Activated B cell treated with CpG ODN at 0.5 μM for 24 hours (primary cell): ENCODE measurements around the gene PTDSS2. TPM values are rescaled to one million over a fixed set of nuclear protein-coding genes. Genes with fewer than 3 reads are reported as not detected.

Experiments used
- ATAC-seq: fragments of 200-7000 bp; cut with Tn5 transposase; one replicate; pipeline ENCODE4 v1.10.0; 2021; ENCODE audit warnings: low read depth, mild to moderate bottlenecking, moderate library complexity
- CTCF ChIA-PET: fragments of 350-600 bp; sonication (Branson Sonifier 250); formaldehyde crosslinking; loops from one replicate; lab custom pipeline; 2021; ENCODE audit warnings: antibody characterized with exemption; lab: Charles Lee
- POLR2A ChIA-PET: fragments of 350-600 bp; sonication (Branson Sonifier 250); formaldehyde crosslinking; loops from one replicate; lab custom pipeline; 2021; ENCODE audit warnings: antibody characterized with exemption; lab: Charles Lee
- DNase-seq: peaks from one replicate; pipeline ENCODE4 v3.0.0; 2022
- H3K27ac Mint-ChIP-seq: one replicate; pipeline ENCODE4 v1.8.0; 2020; ENCODE audit warnings: mixed read lengths
- H3K27me3 Mint-ChIP-seq: one replicate; pipeline ENCODE4 v1.8.0; 2021; ENCODE audit warnings: mixed read lengths
- H3K36me3 Mint-ChIP-seq: one replicate; pipeline ENCODE4 v1.8.0; 2021; ENCODE audit warnings: low read depth, mixed read lengths
- H3K4me1 Mint-ChIP-seq: one replicate; pipeline ENCODE4 v1.8.0; 2021; ENCODE audit warnings: mixed read lengths
- H3K4me3 Mint-ChIP-seq: one replicate; pipeline ENCODE4 v1.8.0; 2020; ENCODE audit warnings: mild to moderate bottlenecking, mixed read lengths
- H3K9me3 Mint-ChIP-seq: one replicate; pipeline ENCODE4 v1.8.0; 2020; ENCODE audit warnings: mixed read lengths
- intact Hi-C: fragments of 100-400 bp; cut with micrococcal nuclease; formaldehyde crosslinking; loops from one replicate; pipeline ENCODE4 v1.15.1; 2024
- total RNA-seq: library from RNA; stranded (reverse); gene quantifications from 2 replicates; pipeline ENCODE4 v1.2.3, GENCODE V29; 2022
- TF ChIP-seq, protein P1 (sequence below): fragments of 200-600 bp; IDR thresholded peaks from one replicate; pipeline ENCODE4 v1.8.0; 2022; ENCODE audit warnings: antibody characterized with exemption, mild to moderate bottlenecking

PTDSS2 gene
- total RNA-seq, 1 donor from 2014 or later = 22.0 TPM

DNA sequence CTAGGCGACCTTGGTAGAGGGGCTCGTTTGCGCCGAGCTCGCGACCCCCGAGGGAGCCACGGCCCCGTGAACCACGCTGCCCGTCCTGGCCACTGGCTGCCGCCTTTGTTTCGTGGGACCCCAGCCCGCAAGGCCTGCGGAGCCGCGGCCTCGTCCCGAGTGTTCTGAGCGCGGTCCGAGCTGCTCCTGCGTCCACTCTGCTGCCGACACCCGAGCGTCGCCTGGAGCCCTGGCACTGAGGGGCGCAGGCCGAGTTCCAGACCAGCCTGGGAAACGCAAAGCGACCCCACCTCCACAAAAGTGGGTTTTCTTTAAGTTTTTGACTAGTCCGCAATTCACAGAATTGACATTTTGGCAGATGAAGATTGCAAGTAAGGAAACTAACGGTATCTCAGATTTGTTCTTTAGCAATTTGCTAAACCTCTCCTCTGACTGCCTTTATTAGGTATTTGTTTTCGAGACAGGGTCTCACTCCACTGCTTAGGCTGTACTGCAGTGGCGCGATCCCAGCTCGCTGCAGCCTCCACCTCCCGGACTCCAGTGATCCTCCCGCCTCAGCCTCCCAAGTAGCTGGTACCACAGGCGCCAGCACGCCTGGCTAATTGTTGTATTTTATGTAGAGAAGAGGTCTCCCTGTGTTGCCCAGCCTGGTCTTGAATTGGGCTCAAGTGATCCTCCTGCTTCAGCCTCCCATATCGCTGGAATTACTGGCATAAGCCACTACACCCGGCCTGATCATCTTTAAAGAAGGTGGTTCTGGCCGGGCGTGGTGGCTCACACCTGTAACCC lies 57.8 kb downstream of the PTDSS2 start:
- POLR2A ChIA-PET = interaction anchor here (1.5 to 3.0 kb wide), 3 partner anchors 11 to 59 kb away, joined by 10 to 45 read pairs (median 34); partner anchors contain the start of genes HRAS, LRRC56 and PTDSS2
- CTCF ChIA-PET = no interaction called here

DNA sequence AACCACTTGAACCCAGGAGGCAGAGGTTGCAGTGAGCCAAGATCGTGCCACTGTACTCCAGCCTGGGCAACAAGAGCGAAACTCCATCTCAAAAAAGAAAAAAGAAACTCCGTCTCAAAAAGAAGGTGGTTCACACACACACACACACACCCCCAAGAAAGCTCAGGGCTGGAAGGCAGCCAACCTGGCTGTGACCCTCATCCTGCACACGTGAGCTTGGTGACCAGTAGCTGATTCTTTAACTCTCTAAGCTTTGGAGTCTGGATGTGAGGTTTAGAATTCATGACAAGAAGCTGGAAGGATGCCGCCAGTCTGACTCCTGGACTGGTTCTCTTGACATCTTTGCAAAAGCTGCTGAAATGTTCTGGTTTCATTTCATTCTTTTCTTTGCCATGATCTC lies 58.9 kb downstream of the PTDSS2 start:
- TF ChIP-seq, protein P1, sequence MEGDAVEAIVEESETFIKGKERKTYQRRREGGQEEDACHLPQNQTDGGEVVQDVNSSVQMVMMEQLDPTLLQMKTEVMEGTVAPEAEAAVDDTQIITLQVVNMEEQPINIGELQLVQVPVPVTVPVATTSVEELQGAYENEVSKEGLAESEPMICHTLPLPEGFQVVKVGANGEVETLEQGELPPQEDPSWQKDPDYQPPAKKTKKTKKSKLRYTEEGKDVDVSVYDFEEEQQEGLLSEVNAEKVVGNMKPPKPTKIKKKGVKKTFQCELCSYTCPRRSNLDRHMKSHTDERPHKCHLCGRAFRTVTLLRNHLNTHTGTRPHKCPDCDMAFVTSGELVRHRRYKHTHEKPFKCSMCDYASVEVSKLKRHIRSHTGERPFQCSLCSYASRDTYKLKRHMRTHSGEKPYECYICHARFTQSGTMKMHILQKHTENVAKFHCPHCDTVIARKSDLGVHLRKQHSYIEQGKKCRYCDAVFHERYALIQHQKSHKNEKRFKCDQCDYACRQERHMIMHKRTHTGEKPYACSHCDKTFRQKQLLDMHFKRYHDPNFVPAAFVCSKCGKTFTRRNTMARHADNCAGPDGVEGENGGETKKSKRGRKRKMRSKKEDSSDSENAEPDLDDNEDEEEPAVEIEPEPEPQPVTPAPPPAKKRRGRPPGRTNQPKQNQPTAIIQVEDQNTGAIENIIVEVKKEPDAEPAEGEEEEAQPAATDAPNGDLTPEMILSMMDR = no peak
- peaks cover 30% of the 10 kb centered on the region for H3K4me1 Mint-ChIP-seq
- intact Hi-C loops = no loop called here
- POLR2A ChIA-PET = interaction anchor here (1.5 kb wide), 1 partner anchor 10 kb away, joined by 10 read pairs; no protein-coding TSS in a partner anchor
- CTCF ChIA-PET = interaction anchor here (0.7 to 0.9 kb wide), 2 partner anchors 9 to 10 kb away, joined by 4 to 5 read pairs; no protein-coding TSS in a partner anchor
- H3K4me3 Mint-ChIP-seq = no peak overlapping the region
- no peaks in the 10 kb centered on the region for H3K9me3 Mint-ChIP-seq
- DNase-seq (no peak), ATAC-seq (no peak)
- H3K27ac Mint-ChIP-seq = no peak overlapping the region
- peaks cover 18% of the 10 kb centered on the region for H3K36me3 Mint-ChIP-seq
- H3K27me3 Mint-ChIP-seq = no peaks in the 10 kb centered on the region

More for the DNA sequence above, 57.8 kb downstream of the PTDSS2 start:
- no peak overlapping the region for H3K27ac Mint-ChIP-seq
- intact Hi-C loops = loop anchor here (1.0 to 2.0 kb wide), 6 partner anchors 10 to 301 kb away; partner anchors contain the start of genes LMNTD2, RASSF7, RPLP2 and SIGIRR
- H3K27me3 Mint-ChIP-seq = no peaks in the 10 kb centered on the region
- DNase-seq (no peak), ATAC-seq (no peak)
- H3K4me3 Mint-ChIP-seq = peak overlapping the region; percentile 97
- TF ChIP-seq, protein P1 = no peak
- H3K4me1 Mint-ChIP-seq = peaks cover 39% of the 10 kb centered on the region
- H3K36me3 Mint-ChIP-seq = peaks cover 18% of the 10 kb centered on the region
- no peaks in the 10 kb centered on the region for H3K9me3 Mint-ChIP-seq

DNA sequence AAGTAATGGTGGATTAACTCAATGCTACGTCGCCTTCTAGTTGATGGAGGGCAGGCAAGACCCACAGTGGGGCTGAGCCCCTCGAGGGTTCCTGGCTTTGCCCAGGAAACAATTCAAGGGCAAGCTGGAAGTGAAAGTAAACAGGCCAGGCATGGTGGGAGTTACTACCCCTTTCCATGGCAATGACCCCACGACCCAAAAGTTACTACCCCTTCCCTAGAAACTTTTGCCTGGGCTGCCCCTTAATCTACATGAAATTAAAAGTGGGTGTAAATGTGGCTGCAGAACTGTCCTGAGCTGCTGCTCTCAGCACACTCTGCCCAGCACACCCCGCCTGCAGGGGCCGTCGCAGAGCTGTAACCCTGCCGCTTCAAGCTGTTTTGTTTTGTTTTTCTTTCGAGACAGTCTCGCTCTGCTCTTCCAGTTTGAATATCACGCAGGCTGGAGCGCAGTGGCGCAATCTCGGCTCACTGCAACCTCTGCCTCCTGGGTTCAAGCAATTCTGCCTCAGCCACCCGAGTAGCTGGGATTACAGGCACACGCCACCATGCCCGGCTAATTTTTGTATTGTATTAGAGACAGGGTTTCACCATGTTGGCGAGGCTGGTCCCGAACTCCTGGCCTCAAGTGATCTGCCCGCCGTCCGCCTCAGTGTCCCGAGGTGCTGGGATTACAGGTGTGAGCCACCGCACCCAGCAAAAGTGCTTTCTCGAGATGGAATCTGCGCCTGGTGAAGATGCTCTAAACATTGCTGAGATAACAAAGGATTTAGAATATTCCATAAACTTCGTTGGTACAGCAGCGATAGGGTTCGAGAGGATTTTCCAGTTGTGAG lies 62.9 kb downstream of the PTDSS2 start:
- TF ChIP-seq, protein P1 = no peak
- ChIA-PET POLR2A (interaction anchor here (0.7 kb wide), 1 partner anchor 60 kb away, joined by 7 read pairs; no protein-coding TSS in a partner anchor), CTCF (no interaction called here)
- Mint-ChIP-seq H3K27ac (no peak overlapping the region), H3K9me3 (no peaks in the 10 kb centered on the region), H3K4me3 (no peak overlapping the region), H3K36me3 (peaks cover 20% of the 10 kb centered on the region), H3K27me3 (no peaks in the 10 kb centered on the region), H3K4me1 (peaks cover 6% of the 10 kb centered on the region)
- no peak for DNase-seq
- intact Hi-C loops = no loop called here
- no peak for ATAC-seq

DNA sequence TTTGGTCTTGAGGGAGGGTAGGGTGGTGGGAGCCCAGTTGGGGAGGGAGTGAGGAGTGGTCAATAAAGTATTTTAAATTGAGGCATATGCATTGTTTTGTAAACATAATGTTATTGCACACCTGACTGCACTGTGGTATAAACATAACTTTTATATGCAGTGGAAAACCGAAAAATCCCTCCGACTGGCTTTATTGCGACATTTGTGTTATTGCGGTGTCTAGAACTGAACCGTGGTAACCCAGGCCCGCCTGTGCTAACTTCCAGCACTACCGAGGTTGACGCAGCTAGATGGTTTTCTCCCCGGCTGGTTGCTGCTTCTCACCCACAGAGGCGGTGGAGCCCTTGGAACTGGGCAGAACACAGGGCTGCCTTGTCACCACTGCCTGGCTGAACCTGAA lies 64.5 kb downstream of the PTDSS2 start:
- intact Hi-C loops = loop anchor here (5.0 kb wide), 1 partner anchor 207 kb away; the partner anchor contains the start of gene IFITM2
- ChIA-PET CTCF (no interaction called here), POLR2A (no interaction called here)
- peak overlapping the region; percentile 7 for H3K27ac Mint-ChIP-seq
- ATAC-seq = no peak
- H3K9me3 Mint-ChIP-seq = no peaks in the 10 kb centered on the region
- H3K4me1 Mint-ChIP-seq = peaks cover 6% of the 10 kb centered on the region
- TF ChIP-seq, protein P1 = no peak
- H3K36me3 Mint-ChIP-seq = peaks cover 20% of the 10 kb centered on the region
- no peak overlapping the region for H3K4me3 Mint-ChIP-seq
- no peaks in the 10 kb centered on the region for H3K27me3 Mint-ChIP-seq
- no peak for DNase-seq
